Prostate gland (tissue), 2 donors: ENCODE results near the gene CELF1.

ENCODE experiments used
- CTCF ChIP-seq, 4 experiments: fragments of 200-600 bp in 2 of 4; fragments of 450-650 bp in 2 of 4; sonication (generic) in 2 of 4; IDR thresholded peaks; 1 replicate in 3 of 4; 2 replicates in 1 of 4; pipeline ENCODE4 v1.5.1; 2016 to 2019; ENCODE audit warnings: antibody characterized with exemption in 4 of 4, mild to moderate bottlenecking in 2 of 4, moderate library complexity in 2 of 4
- POLR2A ChIP-seq: fragments of 450-650 bp; IDR thresholded peaks from one replicate; pipeline ENCODE4 v1.6.1; 2016; ENCODE audit warnings: antibody characterized with exemption, mild to moderate bottlenecking
- POLR2AphosphoS5 ChIP-seq: sonication (generic); formaldehyde crosslinking; IDR thresholded peaks from one replicate; pipeline ENCODE4 v1.6.1; 2017; ENCODE audit warnings: antibody characterized with exemption

GRCh38 chr11:47506795-47507562 lies 46.0 kb downstream of the CELF1 start:
- no peak for TF ChIP-seq CTCF (IDR thresholded peaks at IDR 0.05)
- TF ChIP-seq POLR2A, result no peak
- no peak for TF ChIP-seq POLR2AphosphoS5
